Measurements from ENCODE around the gene EEF2K. TPM values are rescaled to one million over a fixed set of nuclear protein-coding genes. Genes with fewer than 3 reads are reported as not detected.

Gene EEF2K
- total and polyA plus RNA-seq, 2 of the 13 experiments (the other 11 are each of a cell fraction or from before 2014, with no cell fraction given), result 22.0 to 23.8 TPM

GRCh38 chr16:22191532-22192260 lies 14.4 kb upstream of the EEF2K start (continued):
- no peak for TF ChIP-seq ZHX2 (IDR thresholded peaks at IDR 0.05; ENCODE audit: low read depth)
- no peak; the same call in 1 of the 2 replicates for TF ChIP-seq ZHX2 (CRISPR knock-in tag; IDR thresholded peaks at IDR 0.05; ENCODE audit: borderline replicate concordance)
- no peak for TF ChIP-seq ZMAT3 (CRISPR knock-in tag; conservative IDR thresholded peaks at IDR 0.05)
- TF ChIP-seq NRL (CRISPR knock-in tag; IDR thresholded peaks at IDR 0.05; ENCODE audit: borderline replicate concordance), result no peak
- no peak; the same call in 1 of the 2 replicates for TF ChIP-seq KLF9 (CRISPR knock-in tag; IDR thresholded peaks at IDR 0.05; ENCODE audit: low read depth)
- TF ChIP-seq MZF1 (CRISPR knock-in tag; IDR thresholded peaks at IDR 0.05; ENCODE audit: borderline replicate concordance), result 0 out of 2 replicates have a peak, but pooled peaks have one; percentile 30
- no peak for TF ChIP-seq NFE2 (CRISPR knock-in tag; IDR thresholded peaks at IDR 0.05)
- no peak; the same call in 1 of the 2 replicates for TF ChIP-seq BCL3 (CRISPR knock-in tag; IDR thresholded peaks at IDR 0.05)
- no peak for TF ChIP-seq SYNCRIP (IDR thresholded peaks at IDR 0.05; ENCODE audit: insufficient read depth, low read depth, low read length)
- no peak; the same call in 1 of the 2 replicates for TF ChIP-seq ZFP1 (CRISPR knock-in tag; IDR thresholded peaks at IDR 0.05)
- TF ChIP-seq FOXK1 (CRISPR knock-in tag; IDR thresholded peaks at IDR 0.05; ENCODE audit: borderline replicate concordance, low read depth), result no peak
- no peak for TF ChIP-seq BHLHE40 (IDR thresholded peaks at IDR 0.05; ENCODE audit: low read length)
- TF ChIP-seq RBFOX2 (IDR thresholded peaks at IDR 0.05; ENCODE audit: low read depth, low read length), result peak; percentile 60; the same call in 1 of the 2 replicates
- TF ChIP-seq MEIS2 (CRISPR knock-in tag; IDR thresholded peaks at IDR 0.05), result no peak
- TF ChIP-seq RFXAP (CRISPR knock-in tag; IDR thresholded peaks at IDR 0.05; ENCODE audit: borderline replicate concordance), result no peak; the same call in 1 of the 2 replicates
- TF ChIP-seq SOX6 (IDR thresholded peaks at IDR 0.05), result no peak
- TF ChIP-seq SOX6 (CRISPR knock-in tag; IDR thresholded peaks at IDR 0.05), result no peak
- TF ChIP-seq TOE1 (CRISPR knock-in tag; IDR thresholded peaks at IDR 0.05), result no peak; the same call in 1 of the 2 replicates
- TF ChIP-seq NFIC (IDR thresholded peaks at IDR 0.05; ENCODE audit: low read length), result no peak
- no peak for TF ChIP-seq HOXA9 (CRISPR knock-in tag; IDR thresholded peaks at IDR 0.05; ENCODE audit: borderline replicate concordance)
- TF ChIP-seq SCMH1 (CRISPR knock-in tag; IDR thresholded peaks at IDR 0.05; ENCODE audit: borderline replicate concordance), result no peak
- no peak for TF ChIP-seq HMG20A (CRISPR knock-in tag; IDR thresholded peaks at IDR 0.05; ENCODE audit: borderline replicate concordance)
- TF ChIP-seq ZNF704 (CRISPR knock-in tag; IDR thresholded peaks at IDR 0.05; ENCODE audit: borderline replicate concordance), result no peak

Measured in HepG2 (cell line).